Measurements from ENCODE around the gene MRFAP1L1. TPM values are rescaled to one million over a fixed set of nuclear protein-coding genes. Genes with fewer than 3 reads are reported as not detected.

Gene MRFAP1L1
- total and polyA plus RNA-seq, 9 of the 15 experiments (the other 6 are each of a cell fraction or from before 2014, with no cell fraction given), result 37.6 to 111 (median 83.8) TPM

DNA sequence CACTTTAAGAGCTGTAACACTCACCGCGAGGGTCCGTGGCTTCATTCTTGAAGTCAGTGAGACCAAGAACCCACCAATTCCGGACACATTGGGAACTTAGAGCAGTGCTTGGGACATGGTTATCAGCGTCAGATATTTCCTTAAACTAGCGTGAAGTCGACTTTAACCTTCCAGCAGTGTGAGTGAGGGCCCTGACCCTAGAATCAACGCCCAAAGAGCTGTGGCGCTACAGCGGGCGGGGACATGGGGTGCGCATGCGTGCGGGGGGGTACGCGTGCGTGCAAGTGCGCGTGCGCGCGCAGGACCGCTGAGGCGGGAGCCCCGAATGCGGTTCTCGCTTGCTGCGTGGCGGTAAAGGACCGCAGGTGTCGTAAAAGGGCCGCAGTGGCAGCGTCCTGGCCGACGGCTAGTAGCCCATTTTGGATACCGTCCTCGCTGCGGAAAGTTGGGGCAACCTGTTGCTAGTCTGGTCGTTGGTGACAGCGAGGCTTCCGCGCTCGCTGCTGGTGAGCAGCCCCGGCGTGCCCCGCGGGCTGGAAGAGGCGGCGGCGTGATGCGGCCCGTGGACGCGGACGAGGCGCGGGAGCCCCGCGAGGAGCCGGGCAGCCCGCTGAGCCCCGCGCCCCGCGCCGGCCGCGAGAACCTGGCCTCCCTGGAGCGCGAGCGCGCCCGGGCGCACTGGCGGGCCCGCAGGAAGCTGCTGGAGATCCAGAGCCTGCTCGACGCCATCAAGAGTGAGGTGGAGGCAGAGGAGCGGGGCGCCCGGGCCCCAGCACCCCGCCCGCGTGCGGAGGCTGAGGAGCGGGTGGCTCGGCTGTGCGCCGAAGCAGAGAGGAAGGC lies 35.8 kb downstream of the MRFAP1L1 start (continued):
- TF ChIP-seq, protein P1, sequence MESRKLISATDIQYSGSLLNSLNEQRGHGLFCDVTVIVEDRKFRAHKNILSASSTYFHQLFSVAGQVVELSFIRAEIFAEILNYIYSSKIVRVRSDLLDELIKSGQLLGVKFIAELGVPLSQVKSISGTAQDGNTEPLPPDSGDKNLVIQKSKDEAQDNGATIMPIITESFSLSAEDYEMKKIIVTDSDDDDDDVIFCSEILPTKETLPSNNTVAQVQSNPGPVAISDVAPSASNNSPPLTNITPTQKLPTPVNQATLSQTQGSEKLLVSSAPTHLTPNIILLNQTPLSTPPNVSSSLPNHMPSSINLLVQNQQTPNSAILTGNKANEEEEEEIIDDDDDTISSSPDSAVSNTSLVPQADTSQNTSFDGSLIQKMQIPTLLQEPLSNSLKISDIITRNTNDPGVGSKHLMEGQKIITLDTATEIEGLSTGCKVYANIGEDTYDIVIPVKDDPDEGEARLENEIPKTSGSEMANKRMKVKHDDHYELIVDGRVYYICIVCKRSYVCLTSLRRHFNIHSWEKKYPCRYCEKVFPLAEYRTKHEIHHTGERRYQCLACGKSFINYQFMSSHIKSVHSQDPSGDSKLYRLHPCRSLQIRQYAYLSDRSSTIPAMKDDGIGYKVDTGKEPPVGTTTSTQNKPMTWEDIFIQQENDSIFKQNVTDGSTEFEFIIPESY (CRISPR knock-in tag; IDR thresholded peaks at IDR 0.05), result peak; percentile 57
- TF ChIP-seq SMAD3 (CRISPR knock-in tag; conservative IDR thresholded peaks at IDR 0.05) (peak; percentile 68; the same call in 1 of the 2 replicates), EGR1 (conservative IDR thresholded peaks at IDR 0.05) (no peak), EZH2 (IDR thresholded peaks at IDR 0.05; ENCODE audit: borderline replicate concordance, low read depth, low read length) (no peak), LEF1 (IDR thresholded peaks at IDR 0.05) (peak; percentile 9; the same call in 1 of the 2 replicates), TEAD2 (tag; IDR thresholded peaks at IDR 0.05) (no peak)
- TF ChIP-seq, protein P2, sequence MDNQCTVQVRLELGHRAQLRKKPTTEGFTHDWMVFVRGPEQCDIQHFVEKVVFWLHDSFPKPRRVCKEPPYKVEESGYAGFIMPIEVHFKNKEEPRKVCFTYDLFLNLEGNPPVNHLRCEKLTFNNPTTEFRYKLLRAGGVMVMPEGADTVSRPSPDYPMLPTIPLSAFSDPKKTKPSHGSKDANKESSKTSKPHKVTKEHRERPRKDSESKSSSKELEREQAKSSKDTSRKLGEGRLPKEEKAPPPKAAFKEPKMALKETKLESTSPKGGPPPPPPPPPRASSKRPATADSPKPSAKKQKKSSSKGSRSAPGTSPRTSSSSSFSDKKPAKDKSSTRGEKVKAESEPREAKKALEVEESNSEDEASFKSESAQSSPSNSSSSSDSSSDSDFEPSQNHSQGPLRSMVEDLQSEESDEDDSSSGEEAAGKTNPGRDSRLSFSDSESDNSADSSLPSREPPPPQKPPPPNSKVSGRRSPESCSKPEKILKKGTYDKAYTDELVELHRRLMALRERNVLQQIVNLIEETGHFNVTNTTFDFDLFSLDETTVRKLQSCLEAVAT (IDR thresholded peaks at IDR 0.05), result peak in 1 of 2 experiments; percentile 96; a peak in 3 of 4 replicates
